Measurements from ENCODE around the gene BABAM1.

DNA sequence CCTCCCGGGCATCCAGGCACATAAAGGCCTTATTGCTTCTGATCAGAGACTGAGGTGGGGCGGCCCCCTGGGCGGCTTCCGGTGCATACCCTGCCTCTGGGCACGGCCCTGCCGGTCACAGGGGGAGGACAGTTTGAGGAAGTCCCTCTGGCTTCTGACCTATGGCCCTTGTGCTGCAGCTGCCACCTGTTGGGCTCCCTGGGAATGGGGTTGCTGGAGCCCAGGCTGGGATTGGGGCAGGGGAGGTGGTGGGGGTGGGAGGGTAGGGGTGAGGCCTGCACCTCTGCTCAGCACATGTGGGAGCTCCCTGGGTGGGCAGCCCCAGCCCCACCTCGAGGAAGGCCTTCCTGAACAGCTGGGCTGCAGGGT, 56.7 kb downstream of the BABAM1 start:
- TF ChIP-seq, protein P1, sequence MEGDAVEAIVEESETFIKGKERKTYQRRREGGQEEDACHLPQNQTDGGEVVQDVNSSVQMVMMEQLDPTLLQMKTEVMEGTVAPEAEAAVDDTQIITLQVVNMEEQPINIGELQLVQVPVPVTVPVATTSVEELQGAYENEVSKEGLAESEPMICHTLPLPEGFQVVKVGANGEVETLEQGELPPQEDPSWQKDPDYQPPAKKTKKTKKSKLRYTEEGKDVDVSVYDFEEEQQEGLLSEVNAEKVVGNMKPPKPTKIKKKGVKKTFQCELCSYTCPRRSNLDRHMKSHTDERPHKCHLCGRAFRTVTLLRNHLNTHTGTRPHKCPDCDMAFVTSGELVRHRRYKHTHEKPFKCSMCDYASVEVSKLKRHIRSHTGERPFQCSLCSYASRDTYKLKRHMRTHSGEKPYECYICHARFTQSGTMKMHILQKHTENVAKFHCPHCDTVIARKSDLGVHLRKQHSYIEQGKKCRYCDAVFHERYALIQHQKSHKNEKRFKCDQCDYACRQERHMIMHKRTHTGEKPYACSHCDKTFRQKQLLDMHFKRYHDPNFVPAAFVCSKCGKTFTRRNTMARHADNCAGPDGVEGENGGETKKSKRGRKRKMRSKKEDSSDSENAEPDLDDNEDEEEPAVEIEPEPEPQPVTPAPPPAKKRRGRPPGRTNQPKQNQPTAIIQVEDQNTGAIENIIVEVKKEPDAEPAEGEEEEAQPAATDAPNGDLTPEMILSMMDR (conservative IDR thresholded peaks at IDR 0.05 in 1 of 2, IDR thresholded peaks at IDR 0.05 in 1 of 2; ENCODE audit: low read depth in 1 of 2, low read length in 2 of 2): no peak
- no peak for TF ChIP-seq EZH2 (IDR thresholded peaks at IDR 0.05; ENCODE audit: low read length, missing control alignments)
